HG02973 (cell line): ENCODE measurements around the gene PAFAH1B1.
"Not testable (repeated sequence)": the region's sequence is repeated elsewhere in the genome, so short reads cannot be mapped to it uniquely, and the experiment has no call there.

Source experiments
- ATAC-seq: cut with Tn5 transposase; IDR thresholded peaks from one replicate; pipeline ENCODE4 v1.9.1; 2021; ENCODE audit warnings: moderate library complexity; ENCODE audit not compliant: unreplicated experiment

PAFAH1B1 gene

DNA sequence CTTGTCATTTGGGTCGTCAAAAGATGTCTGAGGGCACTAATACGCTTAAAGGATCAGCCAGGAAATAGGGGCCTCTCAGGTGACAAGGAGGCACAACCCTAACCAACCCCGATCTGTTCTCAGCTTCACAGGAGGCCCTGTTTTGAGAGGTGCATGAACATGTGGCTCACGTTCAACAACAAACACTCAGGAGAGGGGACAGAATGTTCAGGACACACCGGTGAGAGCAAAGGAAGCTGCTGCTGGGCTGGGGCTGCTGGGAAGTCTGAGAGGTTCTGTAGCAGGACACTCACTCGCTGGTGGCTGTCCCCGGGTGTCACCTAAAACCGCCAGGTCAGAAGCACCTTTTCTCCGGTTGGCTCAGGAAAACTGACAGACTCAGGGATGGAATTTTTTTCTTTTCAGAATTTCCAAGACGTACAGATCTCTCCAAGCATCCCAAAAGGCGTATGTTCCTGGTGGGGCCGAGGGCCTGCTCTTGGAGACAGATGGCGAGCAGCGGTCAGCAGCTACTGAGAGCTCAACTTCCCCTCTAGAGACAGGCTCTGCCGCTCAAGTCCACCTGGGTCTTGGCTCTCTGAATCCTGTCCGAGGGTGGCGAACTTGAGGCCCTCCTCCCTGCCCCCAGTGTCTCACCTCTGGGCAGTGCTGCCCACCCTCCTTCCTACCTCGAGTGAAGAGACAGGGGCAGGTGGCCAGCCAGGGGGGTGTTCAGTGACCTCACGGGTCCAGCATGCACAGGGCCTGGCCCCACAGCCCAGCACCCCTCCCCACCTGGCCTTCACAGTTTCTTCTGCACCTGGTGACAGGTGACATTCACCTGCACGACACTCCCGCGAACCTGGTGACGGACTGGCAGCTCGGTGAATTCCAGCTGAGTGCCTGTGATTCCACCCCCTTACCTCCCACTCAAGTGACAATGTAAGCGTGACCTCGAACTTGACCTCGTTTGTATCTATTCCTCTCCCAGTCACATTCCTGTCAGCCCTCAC, 95.2 kb downstream of the PAFAH1B1 start:
- ATAC-seq = no peak

DNA sequence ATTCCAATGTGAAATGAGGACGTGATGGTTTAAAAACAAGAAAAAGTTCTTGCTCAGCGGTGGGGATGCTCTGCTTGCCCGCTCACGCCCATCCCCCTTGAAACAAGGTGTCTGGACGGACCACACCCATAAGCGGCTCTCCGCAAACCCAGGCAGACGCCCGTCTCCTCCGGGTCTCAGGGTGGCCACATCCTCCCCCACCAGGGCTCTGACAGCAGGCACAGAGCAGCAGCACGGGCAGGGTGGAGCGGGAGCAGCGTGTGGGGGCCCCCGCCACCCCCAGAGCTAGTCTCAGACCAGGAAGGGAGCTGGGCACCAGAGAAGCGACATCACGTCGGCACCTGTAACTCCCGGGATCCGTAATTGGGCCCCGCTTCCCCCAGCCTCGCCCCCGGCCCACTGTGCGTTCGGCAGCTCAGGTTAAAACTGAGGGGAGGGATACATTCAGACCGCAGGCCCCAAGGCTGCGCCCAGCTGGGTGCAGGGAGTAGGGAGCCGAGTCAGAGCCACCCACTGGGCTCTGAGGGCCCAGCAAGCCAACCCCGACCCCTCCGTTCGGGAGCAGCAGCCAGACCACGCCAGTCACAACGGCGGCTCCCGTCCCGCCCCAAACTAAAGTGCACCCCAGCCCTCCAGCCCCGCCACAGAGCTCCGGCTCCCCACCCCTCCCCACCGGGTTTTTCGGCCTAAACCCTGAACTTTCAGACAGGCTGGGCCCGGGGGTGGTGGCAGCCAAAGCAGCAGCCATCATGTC, 96.1 kb downstream of the PAFAH1B1 start:
- no peak for ATAC-seq

DNA sequence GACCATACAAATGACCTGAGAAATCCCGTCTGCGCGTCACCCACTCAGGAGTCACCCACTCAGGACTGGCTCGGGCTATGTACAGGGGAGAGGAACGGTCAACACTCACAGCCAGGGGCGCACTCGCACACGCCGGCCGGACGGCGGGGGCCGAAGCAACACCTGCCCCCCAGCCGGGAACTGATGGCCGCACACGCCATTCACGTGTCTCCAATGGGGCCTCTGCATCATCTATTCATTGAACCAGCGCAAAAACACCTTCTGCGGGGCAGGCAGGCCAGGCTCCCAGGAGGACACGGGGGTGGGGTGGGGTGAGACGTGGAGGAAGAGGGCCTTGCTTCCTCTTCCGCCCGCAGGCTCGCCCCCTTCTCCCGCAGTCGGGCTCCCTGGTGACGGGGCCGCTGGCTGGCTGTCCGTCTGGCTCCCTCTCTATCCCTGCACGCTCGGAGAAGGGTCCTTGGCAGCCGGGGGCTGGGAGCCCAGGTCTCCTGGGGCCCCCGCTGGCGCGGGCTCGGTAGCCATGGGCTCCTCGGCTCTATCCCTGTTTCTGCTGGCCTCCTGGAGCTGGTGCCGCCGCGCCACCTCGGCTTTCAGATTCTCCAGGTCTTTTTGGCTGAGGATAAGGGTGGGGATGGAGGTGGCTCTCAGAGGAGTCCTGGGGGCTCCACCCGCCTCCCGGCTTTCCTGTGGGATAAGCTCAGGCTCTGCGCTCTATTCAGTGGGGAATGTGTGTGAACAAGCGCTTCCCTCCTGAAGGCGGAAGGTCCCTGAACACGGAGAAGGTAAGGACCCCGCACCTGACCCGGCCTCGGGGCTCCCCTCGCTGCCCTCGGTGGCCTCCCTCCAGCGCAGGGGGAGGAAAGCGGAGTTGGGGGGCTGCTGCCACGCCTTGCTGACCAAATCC, 97.0 kb downstream of the PAFAH1B1 start:
- no peak for ATAC-seq

DNA sequence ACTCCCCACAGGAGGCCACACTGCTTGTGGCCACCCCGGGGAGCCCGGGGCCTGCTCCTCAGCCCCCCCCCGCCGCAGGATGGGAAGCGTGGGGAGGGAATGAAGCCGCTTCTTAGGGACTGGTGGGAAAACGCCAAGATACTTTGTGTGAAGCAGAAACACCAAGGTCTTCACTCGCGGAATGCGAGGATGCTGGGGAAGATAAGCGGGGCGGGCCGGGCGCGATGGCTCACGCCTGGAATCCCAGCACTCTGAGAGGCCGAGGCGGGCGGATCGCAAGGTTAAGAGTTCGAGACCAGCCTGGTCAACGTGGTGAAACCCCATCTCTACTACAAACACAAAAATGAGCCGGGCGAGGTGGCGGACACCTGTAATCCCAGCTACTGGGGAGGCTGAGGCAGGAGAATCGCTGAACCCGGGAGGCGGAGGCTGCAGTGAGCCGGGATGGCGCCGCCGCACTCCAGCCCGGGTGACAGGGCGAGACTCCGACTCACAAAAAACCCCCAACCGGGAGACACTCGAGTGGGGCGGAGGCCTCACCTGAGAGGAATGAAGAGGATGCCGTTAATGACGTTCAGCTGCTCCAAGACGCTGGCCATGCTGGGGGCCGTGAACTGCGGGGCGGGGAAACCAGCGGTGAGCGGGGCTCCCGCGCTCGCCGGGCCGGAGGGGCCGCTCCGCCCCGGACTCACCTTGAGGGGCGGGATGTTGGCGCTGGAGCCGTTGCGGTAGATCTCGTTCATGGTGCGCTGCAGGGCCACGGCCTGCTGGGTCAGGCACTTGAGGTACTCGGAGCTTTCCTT, 97.8 kb downstream of the PAFAH1B1 start:
- no peak for ATAC-seq

DNA sequence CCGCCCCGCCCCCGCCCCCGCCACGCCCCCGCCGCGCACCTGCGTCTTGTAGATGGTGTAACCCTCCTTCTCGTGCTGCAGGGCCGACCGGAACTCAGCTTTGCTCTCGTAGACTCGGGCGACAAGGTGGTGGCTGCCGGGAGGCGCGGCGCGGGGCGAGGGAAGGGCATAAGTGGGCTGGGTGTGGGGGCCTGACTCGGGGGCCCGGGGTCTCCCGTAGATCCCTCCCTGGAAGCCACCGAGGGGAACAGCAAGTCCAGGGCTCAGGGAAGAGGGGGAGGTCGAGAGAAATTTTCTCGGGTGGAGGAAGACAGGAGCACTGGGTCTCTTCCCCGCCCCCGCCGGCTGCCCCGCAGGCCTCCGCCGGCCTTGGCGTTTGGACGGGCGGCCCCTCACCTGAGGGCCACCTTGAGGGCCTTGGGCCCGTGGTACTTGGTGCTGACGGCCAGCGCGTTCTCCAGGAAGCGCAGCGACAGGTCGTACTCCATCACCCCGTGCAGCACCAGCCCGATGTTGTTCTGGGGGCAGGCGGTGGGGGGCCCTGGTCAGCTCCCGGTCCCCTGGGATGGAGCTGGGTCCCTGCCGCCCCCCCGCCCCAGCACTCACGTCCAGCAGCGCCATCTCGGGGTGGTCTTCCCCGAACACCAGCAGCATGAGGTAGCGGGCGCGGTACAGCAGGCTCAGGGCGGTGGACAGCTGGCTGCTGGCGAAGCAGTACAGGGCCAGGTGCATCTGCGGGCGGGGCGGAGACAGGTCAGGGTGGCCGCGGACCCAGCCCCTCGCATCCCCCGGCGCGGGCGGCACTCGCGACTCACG, 98.7 kb downstream of the PAFAH1B1 start:
- ATAC-seq = no peak

DNA sequence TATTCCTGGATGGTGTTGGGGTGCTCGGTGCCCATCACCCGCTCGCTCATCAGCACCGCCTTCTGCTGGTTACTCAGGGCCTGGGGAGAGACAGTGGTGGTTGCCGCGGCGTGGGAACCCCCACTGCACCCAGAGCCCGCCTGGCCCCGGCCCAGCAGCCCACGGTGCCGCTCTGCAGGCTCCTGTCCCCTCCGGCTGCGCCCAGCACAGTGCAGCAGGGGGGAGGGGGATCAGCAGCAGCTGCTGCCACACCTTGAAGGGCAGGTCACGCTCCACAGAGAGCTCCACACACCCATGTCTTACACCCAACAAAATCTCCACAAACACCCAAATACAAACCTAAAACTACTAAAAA, 99.3 kb downstream of the PAFAH1B1 start:
- ATAC-seq = no peak

DNA sequence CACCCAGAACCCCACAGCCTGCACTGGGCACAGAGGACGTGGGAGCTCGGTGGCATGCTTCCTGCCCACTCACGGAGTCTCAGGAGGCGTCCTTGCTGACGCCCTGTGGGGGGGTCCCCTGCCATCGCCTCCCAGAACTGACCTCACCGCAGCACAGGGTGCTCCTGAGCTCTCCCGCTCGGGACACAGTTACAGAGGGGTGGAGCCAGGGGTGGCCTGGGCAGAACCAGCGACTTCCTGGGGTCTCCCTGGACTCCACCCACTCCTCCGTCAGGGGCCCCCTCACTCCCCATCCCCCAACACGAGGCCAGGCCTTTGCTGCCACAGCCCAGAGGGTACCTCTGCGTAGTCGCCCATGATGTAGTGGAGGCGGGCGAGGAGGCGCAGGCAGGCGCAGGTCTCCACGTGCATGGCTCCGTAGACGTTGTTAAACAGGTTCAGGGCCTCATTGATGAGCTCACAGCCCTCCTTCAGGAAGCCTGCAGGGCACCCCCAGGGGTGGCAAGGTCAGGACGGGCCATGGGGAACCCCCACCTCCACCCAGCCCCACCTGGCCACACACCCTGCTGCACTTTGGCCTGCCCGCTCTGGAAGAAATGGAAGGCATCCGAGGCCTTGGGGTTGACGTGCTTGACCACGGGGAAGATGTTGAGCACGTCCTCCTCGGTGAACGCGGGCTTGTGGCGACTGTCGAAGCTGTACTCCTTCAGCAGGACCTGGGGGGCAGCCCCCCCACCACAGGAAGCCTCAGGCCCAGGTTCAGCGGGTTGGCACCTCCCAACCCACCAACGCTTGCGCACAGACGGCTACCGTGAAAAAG, 100.3 kb downstream of the PAFAH1B1 start:
- ATAC-seq = no peak

DNA sequence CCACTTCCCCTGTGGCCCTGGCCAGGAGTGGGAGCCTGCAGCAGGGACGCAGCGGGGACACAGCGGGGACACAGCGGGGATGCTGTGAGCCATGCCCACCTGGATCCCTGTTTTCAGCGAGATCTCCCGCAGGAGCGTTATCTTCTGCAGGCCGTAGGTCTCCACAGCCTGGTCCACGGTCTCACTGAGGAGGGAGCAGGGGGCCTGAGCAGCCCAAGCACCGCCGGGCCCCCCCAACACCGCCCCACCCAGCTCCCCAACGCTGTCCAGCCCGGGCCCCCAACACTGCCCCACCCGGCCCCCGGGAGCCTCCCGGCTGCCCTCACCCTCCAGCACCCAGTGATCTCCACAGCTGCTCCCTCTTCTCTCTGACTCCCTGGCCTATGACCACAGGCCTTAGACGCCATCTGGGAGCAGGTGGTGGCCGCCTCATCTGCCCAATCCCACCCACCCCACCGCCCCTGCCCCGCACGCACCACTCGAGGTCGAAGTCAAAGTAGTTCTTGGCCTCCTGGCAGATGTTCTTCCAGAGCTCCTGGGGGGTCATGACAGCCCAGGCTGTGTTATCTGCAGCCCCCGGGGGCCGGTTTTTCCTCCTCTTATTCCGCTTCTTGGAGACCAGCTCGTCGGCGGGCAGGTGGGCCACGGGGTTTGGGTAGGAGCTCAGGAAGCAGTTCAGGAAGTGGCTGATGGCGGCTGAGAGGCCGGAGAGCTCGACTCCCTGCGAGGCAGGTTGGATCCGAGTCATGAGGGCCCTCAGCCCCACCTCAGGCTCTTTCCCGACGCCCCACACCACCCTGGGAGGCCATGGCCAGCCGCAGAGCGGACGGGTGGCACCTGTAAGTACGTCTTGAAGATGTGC, 101.2 kb downstream of the PAFAH1B1 start:
- no peak for ATAC-seq

DNA sequence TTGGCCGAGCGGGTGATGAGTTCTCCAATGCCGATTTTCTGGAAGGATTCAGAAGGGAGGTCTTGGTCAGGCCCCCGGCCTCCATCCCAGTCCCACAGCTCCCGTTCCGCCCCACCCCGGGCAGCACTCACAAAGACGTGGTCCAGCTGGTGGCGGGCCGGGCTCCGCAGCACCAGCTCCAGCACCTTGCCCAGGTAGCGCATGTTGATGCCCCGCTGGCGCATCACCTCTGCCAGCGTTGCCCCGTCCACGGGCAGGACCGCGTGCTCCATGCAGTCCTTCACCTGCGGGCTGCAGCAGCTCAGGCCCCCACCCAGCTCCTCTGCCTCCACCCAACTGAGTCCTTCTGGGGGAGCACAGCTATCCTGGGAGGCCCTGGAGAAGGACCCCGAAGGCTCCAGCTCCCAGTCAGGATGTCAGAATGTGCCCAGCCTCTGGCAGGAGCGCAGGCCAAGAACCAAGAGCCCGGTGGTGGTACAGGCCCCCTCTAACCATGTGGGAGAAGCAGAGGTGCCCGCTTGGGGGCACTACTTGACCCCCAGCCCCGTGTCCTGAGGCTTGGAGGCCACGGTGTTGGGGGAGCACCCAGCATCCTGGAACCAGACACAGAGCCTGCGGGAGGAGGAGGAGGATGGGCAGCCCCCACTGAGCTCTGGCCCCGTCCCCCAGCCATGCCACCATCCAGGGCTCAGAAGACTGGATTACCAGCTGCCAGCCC, 101.9 kb downstream of the PAFAH1B1 start:
- ATAC-seq = no peak

DNA sequence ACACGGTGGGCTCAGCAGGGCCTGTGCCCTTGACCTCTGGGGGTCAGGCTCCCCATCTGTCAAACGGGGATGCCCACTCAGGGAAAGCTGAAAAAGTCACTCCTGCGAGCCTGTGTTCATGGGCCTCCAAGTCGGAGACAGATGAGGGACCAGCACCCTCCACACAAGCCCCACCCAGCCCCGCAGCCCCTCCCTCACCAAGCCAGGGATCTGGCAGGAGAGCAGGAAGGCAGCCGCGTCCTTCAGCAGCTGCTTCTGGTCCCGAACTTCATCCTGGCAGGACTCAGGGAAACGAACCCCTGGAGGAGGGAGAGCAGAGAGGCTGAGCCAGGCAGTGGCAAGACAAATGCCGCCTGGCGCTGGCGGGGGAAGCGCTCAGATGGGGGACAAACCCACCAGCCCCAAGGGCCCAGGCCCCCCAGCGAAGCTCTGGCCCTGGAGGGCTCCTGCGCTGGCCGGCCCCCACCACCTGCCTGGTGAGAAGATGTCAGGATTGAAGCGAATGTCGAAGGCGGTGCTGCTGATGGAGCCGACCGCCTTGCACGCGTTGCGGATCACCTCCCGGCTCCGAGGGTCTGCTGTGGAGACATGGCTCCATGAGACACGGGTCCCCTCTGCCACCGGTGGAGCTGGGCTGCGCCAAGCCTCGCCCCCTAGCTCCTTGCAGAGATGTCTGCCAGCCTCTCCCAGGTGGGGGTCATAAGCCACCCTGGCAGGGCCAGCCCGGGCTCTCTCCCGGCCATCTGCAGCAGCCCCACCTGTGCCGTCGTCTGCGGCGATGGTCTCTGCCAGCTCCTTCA, 102.7 kb downstream of the PAFAH1B1 start:
- no peak for ATAC-seq

DNA sequence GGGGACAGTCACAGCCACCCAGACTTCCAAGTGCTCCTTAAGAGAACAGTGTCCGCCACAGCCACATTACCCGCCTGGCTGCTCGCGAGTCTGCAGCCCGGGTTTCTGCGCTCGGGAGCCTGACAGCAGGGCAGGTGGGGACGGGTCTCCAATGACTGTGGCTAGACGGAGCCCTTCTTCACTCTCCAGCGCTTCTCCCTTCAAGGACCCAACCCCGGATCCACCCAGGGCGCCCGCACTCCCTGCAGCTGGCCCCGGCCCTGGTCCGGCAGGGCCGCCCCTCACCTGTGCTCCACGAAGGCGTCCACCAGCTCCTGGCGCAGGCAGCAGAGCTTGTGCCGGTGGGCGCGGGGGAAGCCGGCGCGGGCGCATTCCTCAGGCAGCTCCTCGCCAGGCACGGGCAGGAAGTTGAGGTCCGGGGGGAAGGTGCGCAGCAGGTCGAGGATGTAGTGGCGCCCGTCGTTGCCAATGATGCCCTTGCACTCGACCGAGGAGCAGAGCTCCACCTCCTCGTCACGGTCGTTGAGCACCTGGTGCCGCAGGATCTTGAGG, 104.2 kb downstream of the PAFAH1B1 start:
- ATAC-seq = no peak

DNA sequence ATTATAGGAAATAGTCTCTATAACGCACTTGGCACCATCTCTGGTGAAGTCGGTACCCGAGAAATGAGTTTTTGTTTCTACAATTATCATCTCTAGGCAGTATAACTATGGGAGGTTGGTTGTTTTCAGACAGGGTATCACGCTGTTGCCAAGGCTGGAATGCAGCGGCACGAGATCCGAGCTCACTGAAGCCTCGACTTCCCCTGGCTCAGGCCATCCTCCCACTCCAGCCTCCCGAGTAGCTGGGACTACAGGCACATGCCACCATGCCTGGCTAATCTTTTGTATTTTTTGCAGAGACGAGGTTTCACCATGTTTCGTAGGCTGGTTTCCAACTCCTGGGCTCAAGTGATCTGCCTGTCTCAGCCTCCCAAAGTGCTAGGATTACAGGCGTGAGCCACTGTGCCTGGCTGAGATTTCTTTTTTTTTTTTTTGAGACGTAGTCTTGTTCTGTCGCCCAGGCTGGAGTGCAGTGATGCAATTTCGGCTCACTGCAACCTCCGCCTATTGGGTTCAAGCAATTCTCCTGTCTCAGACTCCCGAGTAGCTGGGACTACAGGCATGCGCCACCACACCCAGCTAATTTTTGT, 105.9 kb downstream of the PAFAH1B1 start:
- not testable (repeated sequence) for ATAC-seq

DNA sequence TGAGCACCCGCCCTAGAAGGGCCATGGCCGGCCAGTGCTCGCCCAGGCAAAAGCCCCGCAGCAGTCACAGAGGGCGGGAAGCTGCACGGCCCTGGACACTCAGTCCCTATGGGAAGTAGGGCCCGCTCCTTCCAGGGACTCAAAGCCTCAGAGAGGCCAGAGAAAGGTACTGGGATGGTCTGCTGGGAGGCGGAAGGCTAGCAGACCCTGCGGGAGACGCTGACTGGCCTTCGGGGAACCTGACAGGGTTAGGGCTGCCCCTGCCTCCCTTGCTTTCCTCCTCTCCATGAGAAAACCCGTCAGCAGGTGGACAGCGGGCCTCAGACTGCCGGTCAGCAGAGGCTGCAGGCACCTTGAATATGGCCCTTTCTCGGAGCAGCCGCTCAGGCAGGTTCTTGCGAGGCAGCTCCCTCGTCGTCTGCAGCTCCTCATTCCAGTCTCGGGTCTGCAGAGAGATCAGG, 106.6 kb downstream of the PAFAH1B1 start:
- ATAC-seq = no peak

DNA sequence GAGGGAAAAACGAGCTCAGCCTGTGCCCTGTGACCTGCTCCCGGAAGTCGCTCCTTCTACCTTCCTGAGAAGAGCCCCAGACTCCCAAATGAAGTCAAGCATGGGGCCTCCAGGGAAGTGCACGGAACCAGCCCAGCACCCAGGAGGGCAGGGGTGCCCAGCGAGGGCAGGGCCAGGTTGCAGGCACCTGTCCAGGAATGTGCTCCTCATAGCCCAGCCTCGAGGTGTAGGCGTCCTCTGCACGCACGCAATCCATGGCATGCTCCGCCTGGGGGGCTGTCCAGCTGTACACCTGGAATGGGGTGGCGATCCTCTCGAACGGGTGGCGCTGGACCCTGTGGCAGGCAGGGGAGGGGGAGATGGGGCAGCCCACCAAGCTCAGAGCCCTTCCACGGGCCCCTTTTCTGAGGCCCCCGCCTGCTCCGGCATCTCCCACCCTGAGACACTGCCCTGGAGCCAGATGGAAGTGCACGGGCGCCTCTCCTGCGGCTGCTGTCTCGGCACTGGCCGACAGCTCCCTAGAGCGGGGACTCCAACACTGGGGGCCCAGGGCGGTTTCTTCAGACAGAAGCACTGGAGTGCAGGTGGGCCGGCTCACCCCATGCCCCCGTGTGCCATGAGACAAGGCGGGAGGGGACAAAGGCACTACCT, 107.2 kb downstream of the PAFAH1B1 start:
- no peak for ATAC-seq
